ENCODE data around the gene MELTF. TPM values are rescaled to one million over a fixed set of nuclear protein-coding genes. Genes with fewer than 3 reads are reported as not detected.

Gene MELTF
- total RNA-seq, 2 experiments from 2014 or later: 9.6 to 14.6 TPM

DNA sequence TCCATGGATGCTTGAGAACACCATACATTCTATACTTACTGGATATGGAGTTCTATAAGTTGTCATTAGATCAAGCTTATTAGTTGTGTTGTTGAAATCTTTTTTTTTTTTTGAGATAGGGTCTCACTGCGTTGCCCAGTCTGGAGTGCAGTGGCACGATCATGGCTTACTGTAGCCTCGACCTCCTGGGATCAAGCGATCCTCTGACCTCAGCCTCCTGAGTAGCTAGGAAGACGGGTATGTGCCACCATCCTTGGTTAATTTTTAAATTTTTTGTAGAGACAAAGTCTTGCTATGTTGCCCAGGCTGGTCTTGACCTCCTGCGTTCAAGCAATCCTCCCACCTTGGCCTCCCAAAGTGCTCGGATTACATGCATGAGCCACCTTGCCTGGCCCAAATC is 74.8 kb downstream of the MELTF start:
- Histone ChIP-seq H3K9me3 (ENCODE audit: low read length) (no peaks in the 10 kb centered on the region), H3K79me2 (ENCODE audit: insufficient read depth, low read depth, low read length) (no peaks in the 10 kb centered on the region), H3K4me1 (ENCODE audit: insufficient read depth, low read length, poor library complexity, severe bottlenecking) (no peaks in the 10 kb centered on the region), H3K36me3 (ENCODE audit: insufficient read depth, low read length) (no peaks in the 10 kb centered on the region), H3K9me2 (ENCODE audit: insufficient read depth, low read length) (no peaks in the 10 kb centered on the region), H2AFZ (ENCODE audit: low read length) (no peak overlapping the region), H3K4me2 (ENCODE audit: low read length) (no peak overlapping the region), H4K20me1 (ENCODE audit: insufficient read depth, low read length) (no peaks in the 10 kb centered on the region), H3K27ac (ENCODE audit: low read depth, low read length, poor library complexity, severe bottlenecking) (no peak overlapping the region), H3K4me3 (ENCODE audit: low read depth, low read length, poor library complexity, severe bottlenecking) (no peak overlapping the region)
- BruUV-seq (replicated peaks): no TSS peak
- intact Hi-C loops (cut with micrococcal nuclease; ENCODE audit: unreplicated experiment): no loop called here
- TF ChIP-seq, protein P1, sequence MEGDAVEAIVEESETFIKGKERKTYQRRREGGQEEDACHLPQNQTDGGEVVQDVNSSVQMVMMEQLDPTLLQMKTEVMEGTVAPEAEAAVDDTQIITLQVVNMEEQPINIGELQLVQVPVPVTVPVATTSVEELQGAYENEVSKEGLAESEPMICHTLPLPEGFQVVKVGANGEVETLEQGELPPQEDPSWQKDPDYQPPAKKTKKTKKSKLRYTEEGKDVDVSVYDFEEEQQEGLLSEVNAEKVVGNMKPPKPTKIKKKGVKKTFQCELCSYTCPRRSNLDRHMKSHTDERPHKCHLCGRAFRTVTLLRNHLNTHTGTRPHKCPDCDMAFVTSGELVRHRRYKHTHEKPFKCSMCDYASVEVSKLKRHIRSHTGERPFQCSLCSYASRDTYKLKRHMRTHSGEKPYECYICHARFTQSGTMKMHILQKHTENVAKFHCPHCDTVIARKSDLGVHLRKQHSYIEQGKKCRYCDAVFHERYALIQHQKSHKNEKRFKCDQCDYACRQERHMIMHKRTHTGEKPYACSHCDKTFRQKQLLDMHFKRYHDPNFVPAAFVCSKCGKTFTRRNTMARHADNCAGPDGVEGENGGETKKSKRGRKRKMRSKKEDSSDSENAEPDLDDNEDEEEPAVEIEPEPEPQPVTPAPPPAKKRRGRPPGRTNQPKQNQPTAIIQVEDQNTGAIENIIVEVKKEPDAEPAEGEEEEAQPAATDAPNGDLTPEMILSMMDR (conservative IDR thresholded peaks at IDR 0.05; ENCODE audit: low read length): no peak
- no peak for TF ChIP-seq EZH2phosphoT487 (IDR thresholded peaks at IDR 0.05; ENCODE audit: borderline replicate concordance, low read depth, low read length)
- ChIA-PET CTCF (ENCODE audit: unreplicated experiment) (no interaction called here), POLR2A (interaction anchor here (0.6 to 1.4 kb wide), 2 partner anchors 31 to 497 kb away, joined by 3 to 4 read pairs; no protein-coding TSS in a partner anchor)
- DNase-seq (ENCODE audit: low spot score): no peak

Other genes starting within 250 kb of the MELTF start
- gene SENP5, start 161.9 kb downstream of the MELTF start, total RNA-seq (2014; rRNA removed; shearing (Covaris generic)): 39.4 and 40.2 TPM in 2 replicates
- gene SENP5, start 161.9 kb downstream of the MELTF start, total RNA-seq (2022): 42.9 and 50.9 TPM in 2 replicates
- gene NCBP2, start 87.3 kb downstream of the MELTF start, total RNA-seq (2014; rRNA removed; shearing (Covaris generic)): 46.4 and 66.7 TPM in 2 replicates
- gene NCBP2, start 87.3 kb downstream of the MELTF start, total RNA-seq (2022): 70.4 and 73.6 TPM in 2 replicates
- not detected in 2 replicates for gene PIGZ, start 61.0 kb downstream of the MELTF start, total RNA-seq (2014; rRNA removed; shearing (Covaris generic))
- 0.42 TPM in 1 of 2 replicates, not detected in the other for gene PIGZ, start 61.0 kb downstream of the MELTF start, total RNA-seq (2022)

Data from OCI-LY7 (cell line).